SK-N-SH (cell line): Measurements from ENCODE around the gene FSHR. TPM values are rescaled to one million over a fixed set of nuclear protein-coding genes. Genes with fewer than 3 reads are reported as not detected.

Experiments
- CTCF ChIA-PET: fragments of 300-600, 350-600 bp; formaldehyde crosslinking; extraction: SDS; loops from one replicate; lab custom pipeline; 2021; lab: Yijun Ruan, JAX
- POLR2A ChIA-PET: fragments of 350-600 bp; sonication (Branson Sonifier 250); formaldehyde crosslinking; extraction: SDS; loops from one replicate; lab custom pipeline; 2020; ENCODE audit warnings: antibody characterized with exemption, inconsistent platforms; lab: Yijun Ruan, JAX
- DNase-seq: peaks from one replicate; pipeline ENCODE4 v3.0.0; 2012
- H2AFZ ChIP-seq: fragments of 200-600 bp; sonication (generic); 2 replicates; pipeline ENCODE4 v1.8.1; 2016; ENCODE audit warnings: antibody characterized with exemption, mild to moderate bottlenecking, low read depth
- H3F3A ChIP-seq: fragments of 200-600 bp; sonication (generic); replicated peaks from 2 replicates; pipeline ENCODE3; 2016; ENCODE audit warnings: antibody characterized with exemption, mild to moderate bottlenecking; ENCODE audit not compliant: insufficient read depth
- H3K27ac ChIP-seq, 2 experiments: fragments of 200-500 bp in 1 of 2; fragments of 200-600 bp in 1 of 2; sonication (Bioruptor generic) in 1 of 2; sonication (generic), shearing (Covaris generic) in 1 of 2; 2 replicates each; pipeline versions ENCODE4 v1.5.1 to v1.6.1; 2014 to 2016; ENCODE audit warnings: low read depth in 2 of 2, inconsistent platforms in 1 of 2, low read length in 1 of 2, mild to moderate bottlenecking in 1 of 2, mixed read lengths in 1 of 2
- H3K27me3 ChIP-seq: fragments of 200-600 bp; sonication (generic), shearing (Covaris generic); 2 replicates; pipeline ENCODE4 v1.6.1; 2016; ENCODE audit warnings: mixed run types; ENCODE audit not compliant: insufficient read depth
- H3K36me3 ChIP-seq, 2 experiments: fragments of 200-500 bp in 1 of 2; fragments of 200-600 bp in 1 of 2; sonication (Bioruptor generic) in 1 of 2; sonication (generic) in 1 of 2; replicated peaks in 1 of 2; 2 replicates each; pipeline versions ENCODE3 to v1.5.1; 2014 to 2016; ENCODE audit warnings: low read length in 1 of 2, mild to moderate bottlenecking in 1 of 2; ENCODE audit not compliant: insufficient read depth in 2 of 2, control insufficient read depth in 1 of 2
- H3K4me1 ChIP-seq, 2 experiments: fragments of 200-500 bp in 1 of 2; fragments of 200-600 bp in 1 of 2; sonication (Bioruptor generic) in 1 of 2; sonication (generic), shearing (Covaris generic) in 1 of 2; 2 replicates each; pipeline versions ENCODE4 v1.5.1 to v1.6.1; 2014 to 2016; ENCODE audit warnings: low read depth in 1 of 2, low read length in 1 of 2, mixed run types in 1 of 2; ENCODE audit not compliant: insufficient read depth in 2 of 2, control insufficient read depth in 1 of 2
- H3K4me2 ChIP-seq: fragments of 200-600 bp; sonication (generic), shearing (Covaris generic); 2 replicates; pipeline ENCODE4 v1.6.1; 2017; ENCODE audit warnings: mixed run types
- H3K4me3 ChIP-seq, 2 experiments: fragments of 200-500 bp in 1 of 2; fragments of 200-600 bp in 1 of 2; sonication (Bioruptor generic) in 1 of 2; sonication (generic), shearing (Covaris generic) in 1 of 2; 2 replicates each; pipeline versions ENCODE4 v1.5.1 to v1.8.1; 2014 to 2016; ENCODE audit warnings: low read depth in 2 of 2, inconsistent platforms in 1 of 2, low read length in 1 of 2, mild to moderate bottlenecking in 1 of 2, mixed read lengths in 1 of 2, moderate library complexity in 1 of 2
- H3K79me2 ChIP-seq: fragments of 200-600 bp; sonication (generic); 2 replicates; pipeline ENCODE4 v1.8.1; 2017; ENCODE audit warnings: mild to moderate bottlenecking; ENCODE audit not compliant: insufficient read depth
- H3K9ac ChIP-seq: fragments of 200-600 bp; sonication (generic); 2 replicates; pipeline ENCODE4 v1.6.1; 2017; ENCODE audit warnings: mixed run types
- H3K9me2 ChIP-seq: fragments of 200-600 bp; sonication (generic); 2 replicates; pipeline ENCODE4 v1.6.1; 2017; ENCODE audit warnings: mixed run types
- H3K9me3 ChIP-seq: fragments of 200-600 bp; sonication (generic); 2 replicates; pipeline ENCODE4 v1.6.1; 2017; ENCODE audit warnings: mixed run types, mild to moderate bottlenecking, moderate library complexity
- H4K20me1 ChIP-seq: fragments of 200-600 bp; sonication (generic); 2 replicates; pipeline ENCODE4 v1.6.1; 2017; ENCODE audit warnings: mild to moderate bottlenecking, mixed run types; ENCODE audit not compliant: insufficient read depth
- CHD2 ChIP-seq: fragments of 150-350 bp; IDR thresholded peaks from 2 replicates; pipeline ENCODE4 v1.6.1; 2018; ENCODE audit warnings: low read length; ENCODE audit not compliant: partially characterized antibody
- ELF1 ChIP-seq: IDR thresholded peaks from 2 replicates; pipeline ENCODE4 v1.4.0; 2012
- EZH2phosphoT487 ChIP-seq: fragments of 200-600 bp; sonication (generic); IDR thresholded peaks from 2 replicates; pipeline ENCODE4 v1.6.1; 2017; ENCODE audit warnings: low read depth, mixed run types, mild to moderate bottlenecking, antibody characterized with exemption, moderate library complexity, borderline replicate concordance
- FOXJ3 ChIP-seq: sonication (generic); formaldehyde crosslinking; IDR thresholded peaks from 2 replicates; pipeline ENCODE4 v1.5.1; 2020; ENCODE audit warnings: mild to moderate bottlenecking, missing genetic modification reagents
- GATA2 ChIP-seq: sonication (generic); formaldehyde crosslinking; IDR thresholded peaks from 2 replicates; pipeline ENCODE4 v1.5.0; 2020; ENCODE audit warnings: mild to moderate bottlenecking, missing genetic modification reagents
- JUND ChIP-seq: IDR thresholded peaks from 2 replicates; pipeline ENCODE4 v1.4.0; 2012
- MAX ChIP-seq: IDR thresholded peaks from 2 replicates; pipeline ENCODE4 v1.4.0; 2012; ENCODE audit warnings: low read depth
- MXI1 ChIP-seq: IDR thresholded peaks from 2 replicates; pipeline ENCODE4 v1.6.1; 2012; ENCODE audit warnings: mild to moderate bottlenecking, low read depth, low read length, improper control_type of control experiment
- NFIC ChIP-seq: IDR thresholded peaks from 2 replicates; pipeline ENCODE4 v1.4.0; 2012; ENCODE audit warnings: borderline replicate concordance
- NRF1 ChIP-seq: IDR thresholded peaks from 2 replicates; pipeline ENCODE4 v1.6.1; 2012; ENCODE audit warnings: low read depth, mild to moderate bottlenecking, low read length
- PBX3 ChIP-seq: IDR thresholded peaks from 2 replicates; pipeline ENCODE4; 2012
- RAD21 ChIP-seq: IDR thresholded peaks from 2 replicates; pipeline ENCODE4 v1.6.1; 2012; ENCODE audit warnings: mild to moderate bottlenecking, low read length
- RCOR1 ChIP-seq: fragments of 150-350 bp; IDR thresholded peaks from 2 replicates; pipeline ENCODE4 v1.6.1; 2017; ENCODE audit warnings: antibody characterized with exemption, low read length
- RFX5 ChIP-seq: IDR thresholded peaks from 2 replicates; pipeline ENCODE4 v1.6.1; 2012; ENCODE audit warnings: mild to moderate bottlenecking, improper control_type of control experiment, low read length
- RXRA ChIP-seq: IDR thresholded peaks from 2 replicates; pipeline ENCODE4 v1.4.0; 2012; ENCODE audit warnings: low read depth, mild to moderate bottlenecking, borderline replicate concordance
- TEAD4 ChIP-seq: IDR thresholded peaks from 2 replicates; pipeline ENCODE4 v1.4.0; 2012; ENCODE audit warnings: mild to moderate bottlenecking, borderline replicate concordance; ENCODE audit not compliant: insufficient read depth
- USF1 ChIP-seq: IDR thresholded peaks from 2 replicates; pipeline ENCODE4 v1.4.0; 2012; ENCODE audit warnings: low read depth, borderline replicate concordance
- YY1 ChIP-seq: IDR thresholded peaks from 2 replicates; pipeline ENCODE4 v1.4.0; 2012; ENCODE audit warnings: low read depth, mild to moderate bottlenecking
- ZBTB33 ChIP-seq: IDR thresholded peaks from 2 replicates; pipeline ENCODE4 v1.4.0; 2012; ENCODE audit warnings: low read depth, borderline replicate concordance
- polyA plus RNA-seq, 3 experiments: library from polyadenylated mRNA; depleted of rRNA; stranded (reverse); fragments of >200 nt; gene quantifications; 2 replicates each; pipeline ENCODE4 v1.2.3, GENCODE V29; 2012

FSHR gene
- polyA plus RNA-seq, 1 of the 3 experiments (the other 2 are of a cell fraction): not detected

- TF ChIP-seq ZBTB33: no peak
- no peak for TF ChIP-seq USF1
- TF ChIP-seq ELF1: no peak
- TF ChIP-seq CHD2: no peak
Observed at GRCh38 chr2:48961009-48961408, 193.3 kb downstream of the FSHR start (continued).

- no peaks in the 10 kb centered on the region for H3K9me2 ChIP-seq
- no peaks in the 10 kb centered on the region for H3K27me3 ChIP-seq
- no peak overlapping the region for H3K9ac ChIP-seq
- H3K4me1 ChIP-seq: peaks cover 0 to 10% of the 10 kb centered on the region in 2 experiments; a peak in 2 of 4 replicates
- POLR2A ChIA-PET: no interaction called here
- H3K36me3 ChIP-seq: no peaks in the 10 kb centered on the region
- no peaks in the 10 kb centered on the region for H4K20me1 ChIP-seq
- no peak overlapping the region for H3K27ac ChIP-seq
- H3K79me2 ChIP-seq: no peaks in the 10 kb centered on the region
- CTCF ChIA-PET: no interaction called here
- H3K9me3 ChIP-seq: no peaks in the 10 kb centered on the region
- TF ChIP-seq FOXJ3 (CRISPR knock-in tag): no peak
- TF ChIP-seq NFIC: no peak
- no peak for TF ChIP-seq MXI1
- no peak for TF ChIP-seq JUND
- no peak for TF ChIP-seq RAD21
- no peak for TF ChIP-seq ZBTB33
- TF ChIP-seq MAX: no peak
- TF ChIP-seq ELF1: no peak
- TF ChIP-seq PBX3: no peak
- no peak for TF ChIP-seq YY1
- TF ChIP-seq TEAD4: no peak
- no peak for TF ChIP-seq RXRA
- TF ChIP-seq EZH2phosphoT487: no peak
- no peak for TF ChIP-seq RFX5
- no peak for TF ChIP-seq RCOR1
- TF ChIP-seq GATA2: no peak
- no peak for TF ChIP-seq NRF1
- no peak overlapping the region for H2AFZ ChIP-seq
- no peak for DNase-seq
- H3F3A ChIP-seq: no peaks in the 10 kb centered on the region
- H3K4me3 ChIP-seq: no peak overlapping the region
- H3K4me2 ChIP-seq: no peak overlapping the region
Observed at GRCh38 chr2:48954935-48955334, 199.4 kb downstream of the FSHR start.
